Measurements from ENCODE around the gene TMC4.
A peak's percentile ranks its signal among the peaks of the same experiment; 100 is the strongest.
"Not testable (repeated sequence)": the region's sequence is repeated elsewhere in the genome, so short reads cannot be mapped to it uniquely, and the experiment has no call there.

Gene TMC4

GRCh38 chr19:54179921-54180461 lies 7.0 kb upstream of the TMC4 start:
- peak; percentile 50 for DNase-seq

GRCh38 chr19:54179262-54179852 lies 6.4 kb upstream of the TMC4 start:
- no peak for DNase-seq

- no peak for DNase-seq
These were observed 5.8 kb upstream of the TMC4 start for GRCh38 chr19:54178581-54179261.

- DNase-seq, result no peak
These were observed 1.2 kb upstream of the TMC4 start for GRCh38 chr19:54173951-54174834.

GRCh38 chr19:54173359-54173699 lies 369 bp upstream of the TMC4 start:
- DNase-seq, result no peak

- not testable (repeated sequence) for DNase-seq
These were observed 1.1 kb downstream of the TMC4 start for GRCh38 chr19:54171736-54172431.

- DNase-seq, result no peak
These were observed 3.7 kb downstream of the TMC4 start for GRCh38 chr19:54169149-54169740.

GRCh38 chr19:54168174-54168917 lies 4.6 kb downstream of the TMC4 start:
- peak; percentile 67 for DNase-seq

- no peak for DNase-seq
These were observed 7.7 kb downstream of the TMC4 start for GRCh38 chr19:54165222-54165621.

- DNase-seq, result no peak
These were observed 8.4 kb downstream of the TMC4 start for GRCh38 chr19:54164369-54165068.

- DNase-seq, result no peak
These were observed 10.1 kb downstream of the TMC4 start for GRCh38 chr19:54162884-54163283.

GRCh38 chr19:54162241-54162805 lies 10.6 kb downstream of the TMC4 start:
- peak; percentile 81 for DNase-seq

GRCh38 chr19:54160854-54161253 lies 12.1 kb downstream of the TMC4 start:
- no peak for DNase-seq

GRCh38 chr19:54160182-54160811 lies 12.7 kb downstream of the TMC4 start:
- DNase-seq, result peak; percentile 77

- peak; percentile 99 for DNase-seq
These were observed 13.4 kb downstream of the TMC4 start, which contains the start of gene LENG1 for GRCh38 chr19:54159352-54160181. LENG1 (minus strand) TSS chr19:54159721; CDS start chr19:54159695, 26 bp downstream.

- no peak for DNase-seq
These were observed 14.1 kb downstream of the TMC4 start for GRCh38 chr19:54158812-54159351.

GRCh38 chr19:54156953-54157352 lies 16.0 kb downstream of the TMC4 start:
- no peak for DNase-seq

- DNase-seq, result no peak
These were observed 16.5 kb downstream of the TMC4 start for GRCh38 chr19:54156490-54156889.
